GM12875 (cell line): ENCODE data around the gene LRRK2.
"Not testable (repeated sequence)": the region's sequence is repeated elsewhere in the genome, so short reads cannot be mapped to it uniquely, and the experiment has no call there.

Source experiments
- H3K4me3 ChIP-seq: one replicate; pipeline ENCODE4 v1.5.1; 2011; ENCODE audit warnings: low read depth, low read length, control low read depth
- CTCF ChIP-seq: IDR thresholded peaks from 2 replicates; pipeline ENCODE4 v1.5.1; 2011; ENCODE audit warnings: low read depth, mild to moderate bottlenecking, control low read depth, inconsistent platforms, low read length, moderate library complexity, borderline replicate concordance; ENCODE audit not compliant: insufficient read depth

LRRK2 gene

GRCh38 chr12:40248034-40248433, 23.2 kb downstream of the LRRK2 start:
- TF ChIP-seq CTCF, result no peak
- H3K4me3 ChIP-seq, result no peak overlapping the region

- no peak overlapping the region for H3K4me3 ChIP-seq
- TF ChIP-seq CTCF, result no peak
Measured at GRCh38 chr12:40248585-40249297, 23.9 kb downstream of the LRRK2 start.

GRCh38 chr12:40250652-40251051, 25.9 kb downstream of the LRRK2 start:
- H3K4me3 ChIP-seq, result not testable (repeated sequence)

GRCh38 chr12:40253936-40254335, 29.1 kb downstream of the LRRK2 start:
- no peak for TF ChIP-seq CTCF

GRCh38 chr12:40254455-40255085, 29.8 kb downstream of the LRRK2 start:
- TF ChIP-seq CTCF, result no peak
- H3K4me3 ChIP-seq, result no peak overlapping the region

More at GRCh38 chr12:40253936-40254335, 29.1 kb downstream of the LRRK2 start:
- no peak overlapping the region for H3K4me3 ChIP-seq

- no peak overlapping the region for H3K4me3 ChIP-seq
- no peak for TF ChIP-seq CTCF
Measured at GRCh38 chr12:40258371-40258770, 33.6 kb downstream of the LRRK2 start.

GRCh38 chr12:40261937-40262336, 37.1 kb downstream of the LRRK2 start:
- TF ChIP-seq CTCF, result no peak
- H3K4me3 ChIP-seq, result no peak overlapping the region
